K562 (cell line): ENCODE measurements around the gene MAPK1IP1L. TPM values are rescaled to one million over a fixed set of nuclear protein-coding genes. Genes with fewer than 3 reads are reported as not detected.

ENCODE experiments used
- BRCA1 ChIP-seq, 2 experiments: fragments of 450-650 bp in 1 of 2; sonication (generic) in 1 of 2; formaldehyde crosslinking in 1 of 2; IDR thresholded peaks; 2 replicates each; pipeline versions ENCODE4 v1.5.0 to v1.6.1; 2017 to 2020; ENCODE audit warnings: mild to moderate bottlenecking in 1 of 2, missing genetic modification reagents in 1 of 2
- C11orf30 ChIP-seq: fragments of 450-650 bp; IDR thresholded peaks from 2 replicates; pipeline ENCODE4 v1.6.1; 2016; ENCODE audit warnings: low read depth, mild to moderate bottlenecking
- CHD4 ChIP-seq: fragments of 200-600 bp; sonication (generic); IDR thresholded peaks from 3 replicates; pipeline ENCODE4 v1.6.1; 2012; ENCODE audit warnings: low read depth, mild to moderate bottlenecking, mixed read lengths, low read length, inconsistent platforms; ENCODE audit not compliant: insufficient read depth, insufficient replicate concordance, poor library complexity, severe bottlenecking
- COPS2 ChIP-seq: fragments of 450-650 bp; conservative IDR thresholded peaks from 2 replicates; pipeline ENCODE4 v1.6.1; 2016; ENCODE audit warnings: mild to moderate bottlenecking, moderate library complexity
- FOXA1 ChIP-seq: fragments of 450-650 bp; IDR thresholded peaks from 2 replicates; pipeline ENCODE4 v1.6.1; 2016; ENCODE audit warnings: mild to moderate bottlenecking, borderline replicate concordance
- FUS ChIP-seq: fragments of 200-400 bp; formaldehyde crosslinking; optimal IDR thresholded peaks from 2 replicates; pipeline ENCODE3; 2017; ENCODE audit warnings: low read depth, low read length
- ILK ChIP-seq: fragments of 450-650 bp; IDR thresholded peaks from 2 replicates; pipeline ENCODE4 v1.6.1; 2016; ENCODE audit warnings: missing genetic modification characterization, low read depth, mild to moderate bottlenecking, missing compliant biosample characterization, moderate library complexity, borderline replicate concordance
- MBD1 ChIP-seq: fragments of 250-450 bp; sonication (Bioruptor Pico); IDR thresholded peaks from 2 replicates; pipeline ENCODE4 v1.8.0; 2022; ENCODE audit warnings: inconsistent platforms
- MTA2 ChIP-seq: fragments of 450-650 bp; IDR thresholded peaks from 2 replicates; pipeline ENCODE4 v1.6.1; 2016; ENCODE audit warnings: low read depth
- NCOA4 ChIP-seq: fragments of 450-650 bp; IDR thresholded peaks from 2 replicates; pipeline ENCODE4 v1.6.1; 2018; ENCODE audit warnings: mild to moderate bottlenecking; ENCODE audit not compliant: partially characterized antibody
- POLR2B ChIP-seq: fragments of 450-650 bp; IDR thresholded peaks from 2 replicates; pipeline ENCODE4 v1.6.1; 2018; ENCODE audit warnings: low read depth; ENCODE audit not compliant: partially characterized antibody
- RERE ChIP-seq: sonication (generic); formaldehyde crosslinking; IDR thresholded peaks from 2 replicates; pipeline ENCODE4 v1.8.0; 2023; ENCODE audit warnings: missing genetic modification reagents, mild to moderate bottlenecking, borderline replicate concordance
- SMAD4 ChIP-seq: fragments of 250-450 bp; sonication (Bioruptor Pico); conservative IDR thresholded peaks from 2 replicates; pipeline ENCODE4 v1.8.0; 2021; ENCODE audit warnings: inconsistent platforms, mild to moderate bottlenecking, moderate library complexity
- SMARCC2 ChIP-seq: fragments of 450-650 bp; IDR thresholded peaks from 2 replicates; pipeline ENCODE4 v1.6.1; 2017; ENCODE audit warnings: antibody characterized with exemption, moderate library complexity, mild to moderate bottlenecking, low read depth
- STAT5A ChIP-seq: IDR thresholded peaks from 2 replicates; pipeline ENCODE4 v1.6.1; 2012; ENCODE audit warnings: low read length, inconsistent platforms, borderline replicate concordance
- TAF15 ChIP-seq: fragments of 200-400 bp; formaldehyde crosslinking; IDR thresholded peaks from 2 replicates; pipeline ENCODE4 v1.6.1; 2017; ENCODE audit warnings: mild to moderate bottlenecking, low read depth, low read length, moderate library complexity
- USF2 ChIP-seq: sonication (generic); formaldehyde crosslinking; IDR thresholded peaks from 2 replicates; pipeline ENCODE4 v1.5.0; 2020; ENCODE audit warnings: missing genetic modification reagents
- ZBTB12 ChIP-seq: fragments of 250-450 bp; sonication (Bioruptor Pico); IDR thresholded peaks from 2 replicates; pipeline ENCODE4 v1.4.0; 2020
- ZFPM2 ChIP-seq: fragments of 250-450 bp; sonication (Bioruptor Pico); IDR thresholded peaks from 2 replicates; pipeline ENCODE4 v1.5.1; 2022; ENCODE audit warnings: mild to moderate bottlenecking
- polyA plus RNA-seq, 8 experiments: library from polyadenylated mRNA; depleted of rRNA in 4 of 8; stranded (reverse) in 5 of 8; unstranded in 3 of 8; fragments of >200 nt; fragmentation: Nextera tagmentation in 2 of 8; fragmentation: Illumina TruSeq in 1 of 8; extraction: Ambion mirVana in 2 of 8; extraction: Trizol in 1 of 8; gene quantifications; 2 replicates each; pipeline versions ENCODE4 v1.2.1 to v1.2.3, GENCODE V29; 2011 to 2014; ENCODE audit warnings: inconsistent platforms in 1 of 8, missing spikeins in 1 of 8
- total RNA-seq, 7 experiments: library from RNA; depleted of rRNA in 6 of 7; stranded (reverse); fragments of >200 nt in 6 of 7; fragmentation: Illumina TruSeq in 2 of 7; extraction: Trizol in 2 of 7; gene quantifications; 2 replicates each; pipeline versions ENCODE4 v1.2.1 to v1.2.3, GENCODE V29; 2011 to 2021; ENCODE audit warnings: low replicate concordance in 1 of 7

Gene MAPK1IP1L
- total and polyA plus RNA-seq, 9 of the 15 experiments (the other 6 are each of a cell fraction or from before 2014, with no cell fraction given) = 32.7 to 99.4 (median 49.8) TPM

- TF ChIP-seq RERE (CRISPR knock-in tag) (no peak), ZBTB12 (CRISPR knock-in tag) (peak; percentile 93), COPS2 (no peak), USF2 (CRISPR knock-in tag) (no peak), CHD4 (no peak), FOXA1 (no peak), TAF15 (no peak), STAT5A (no peak), ZFPM2 (no peak), NCOA4 (no peak), MTA2 (no peak), ILK (tag) (no peak), POLR2B (peak; percentile 85), FUS (no peak), MBD1 (no peak), C11orf30 (peak; percentile 90), BRCA1 (IDR thresholded peaks at IDR 0.05) (no peak), BRCA1 (CRISPR knock-in tag; IDR thresholded peaks at IDR 0.05) (no peak), SMAD4 (CRISPR knock-in tag) (peak; percentile 66; the same call in 1 of the 2 replicates), SMARCC2 (no peak)
These were observed 24.5 kb upstream of the MAPK1IP1L start, which contains the start of the genes SOCS4 and WDHD1 (continued) for GRCh38 chr14:55026793-55027561.
